Muscle of leg (tissue), 11 donors: Measurements from ENCODE around the gene DUSP9. TPM values are rescaled to one million over a fixed set of nuclear protein-coding genes. Genes with fewer than 3 reads are reported as not detected.

Source experiments
- DNase-seq: peaks from one replicate; pipeline ENCODE4 v3.0.0; 2013
- H3K27ac ChIP-seq: one replicate; pipeline ENCODE4 v1.5.1; 2013; ENCODE audit warnings: mild to moderate bottlenecking, low read length, control low read depth
- H3K27me3 ChIP-seq: one replicate; pipeline ENCODE4 v1.6.1; 2013; ENCODE audit warnings: low read length; ENCODE audit not compliant: control insufficient read depth, insufficient read depth
- H3K36me3 ChIP-seq: one replicate; pipeline ENCODE4 v1.6.1; 2013; ENCODE audit warnings: low read length; ENCODE audit not compliant: control insufficient read depth, insufficient read depth
- H3K4me1 ChIP-seq: one replicate; pipeline ENCODE4 v1.6.1; 2013; ENCODE audit warnings: low read length; ENCODE audit not compliant: control insufficient read depth, insufficient read depth
- H3K4me3 ChIP-seq: one replicate; pipeline ENCODE4 v1.5.1; 2013; ENCODE audit warnings: low read length, control low read depth
- H3K9me3 ChIP-seq: replicated peaks from 2 replicates; pipeline ENCODE4 v1.6.1; 2013; ENCODE audit warnings: low read depth, low read length; ENCODE audit not compliant: control insufficient read depth
- WGBS: methylation state at CpG from one replicate; pipeline ENCODE4 v1.1.5; 2013; ENCODE audit warnings: missing lambda C conversion rate; ENCODE audit not compliant: insufficient coverage; 5-methylcytosine and 5-hydroxymethylcytosine counted together
- polyA plus RNA-seq, 8 donors: library from polyadenylated mRNA; unstranded; fragments of 120-200 nt; gene quantifications; one replicate each; pipeline versions ENCODE4 v1.2.1 to v1.2.3, GENCODE V29; 2013; ENCODE audit warnings: inconsistent platforms in 1 of 8, low replicate concordance in 1 of 8; ENCODE audit not compliant: insufficient read length in 8 of 8, insufficient read depth in 1 of 8
- total RNA-seq: library from RNA; stranded (reverse); fragments of 120-200 nt; gene quantifications from one replicate; pipeline ENCODE4 v1.2.4, GENCODE V29; 2013

Gene DUSP9
- total and polyA plus RNA-seq, 9 donors: 0.11 to 0.89 (median 0.36) TPM; not detected in 1

DNA sequence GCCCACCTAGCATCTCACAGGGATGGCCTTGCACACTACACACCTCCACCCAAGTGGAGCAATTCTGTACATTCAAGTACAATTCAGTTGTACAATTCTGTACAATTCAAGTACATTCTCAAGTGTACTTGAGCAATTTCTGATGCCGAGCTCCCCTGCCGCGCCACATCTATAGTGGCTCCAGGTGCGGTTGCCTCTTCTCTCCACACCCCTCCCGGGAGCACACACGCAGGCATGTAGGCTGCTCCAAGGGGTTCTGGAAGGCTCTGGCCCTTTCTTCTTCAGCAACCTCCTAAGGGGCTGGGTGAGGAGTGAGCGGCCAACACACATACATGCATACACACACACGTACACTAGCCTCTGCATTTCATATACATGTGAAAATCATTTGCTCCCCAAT is 18.9 kb upstream of the DUSP9 start:
- H3K4me1 ChIP-seq: peaks cover 9% of the 10 kb centered on the region
- peaks cover 5% of the 10 kb centered on the region for H3K27me3 ChIP-seq
- H3K4me3 ChIP-seq: no peak overlapping the region
- no peak overlapping the region for H3K27ac ChIP-seq
- WGBS: 74% methylated on average over 6 of the region's 8 CpGs
- DNase-seq: no peak
- peaks cover 6% of the 10 kb centered on the region for H3K9me3 ChIP-seq
- H3K36me3 ChIP-seq: no peaks in the 10 kb centered on the region

DNA sequence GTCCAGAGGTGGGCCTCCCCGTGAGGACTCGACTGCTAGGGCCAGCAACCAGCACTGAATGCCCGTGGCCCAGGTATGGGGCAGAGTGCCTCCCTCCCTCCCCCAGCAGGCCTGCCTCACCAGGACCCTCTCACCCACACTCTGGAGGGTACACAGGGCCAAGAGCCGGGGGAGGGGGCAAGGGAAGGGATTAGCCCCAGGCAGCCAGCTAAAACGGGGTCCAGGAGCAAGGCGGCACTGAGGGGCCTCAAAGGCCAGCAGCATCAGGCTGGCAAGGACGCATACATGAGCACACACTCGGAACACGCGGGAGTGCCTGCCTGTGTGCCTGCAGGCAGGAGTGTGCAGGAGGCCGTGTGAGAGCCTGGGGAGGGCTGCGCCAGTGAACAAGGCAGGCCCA is 18.3 kb upstream of the DUSP9 start:
- WGBS: 82% methylated on average over 9 of the region's 12 CpGs
- Histone ChIP-seq H3K27ac (no peak overlapping the region), H3K4me3 (no peak overlapping the region), H3K36me3 (no peaks in the 10 kb centered on the region), H3K4me1 (peaks cover 9% of the 10 kb centered on the region), H3K27me3 (peaks cover 5% of the 10 kb centered on the region), H3K9me3 (peaks cover 6% of the 10 kb centered on the region)
- DNase-seq: no peak

DNA sequence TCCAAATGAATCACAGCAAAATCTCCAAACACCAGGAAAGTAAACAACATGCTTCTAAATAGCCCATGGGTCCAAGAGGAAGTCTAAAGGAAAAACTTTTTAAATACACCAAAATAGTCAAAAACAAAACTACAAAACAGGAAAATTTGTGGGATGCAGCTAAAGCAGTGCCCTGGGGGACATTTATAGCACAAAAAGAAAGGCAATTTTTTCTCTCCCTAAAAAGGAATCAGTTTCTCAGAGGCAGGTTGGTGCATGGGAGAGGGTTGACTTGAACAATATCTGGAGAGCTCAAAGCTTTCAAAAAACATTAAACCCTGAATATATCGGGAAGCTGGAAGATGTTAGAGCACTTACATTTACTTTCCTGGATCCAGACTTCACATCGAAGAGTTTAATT is 15.7 kb upstream of the DUSP9 start:
- no peak overlapping the region for H3K4me3 ChIP-seq
- no peak overlapping the region for H3K27ac ChIP-seq
- no peaks in the 10 kb centered on the region for H3K36me3 ChIP-seq
- H3K9me3 ChIP-seq: peaks cover 6% of the 10 kb centered on the region
- H3K27me3 ChIP-seq: peaks cover 3% of the 10 kb centered on the region
- no peak for DNase-seq
- peaks cover 20% of the 10 kb centered on the region for H3K4me1 ChIP-seq
- WGBS: 100% methylated on average over 1 of the region's 2 CpGs

DNA sequence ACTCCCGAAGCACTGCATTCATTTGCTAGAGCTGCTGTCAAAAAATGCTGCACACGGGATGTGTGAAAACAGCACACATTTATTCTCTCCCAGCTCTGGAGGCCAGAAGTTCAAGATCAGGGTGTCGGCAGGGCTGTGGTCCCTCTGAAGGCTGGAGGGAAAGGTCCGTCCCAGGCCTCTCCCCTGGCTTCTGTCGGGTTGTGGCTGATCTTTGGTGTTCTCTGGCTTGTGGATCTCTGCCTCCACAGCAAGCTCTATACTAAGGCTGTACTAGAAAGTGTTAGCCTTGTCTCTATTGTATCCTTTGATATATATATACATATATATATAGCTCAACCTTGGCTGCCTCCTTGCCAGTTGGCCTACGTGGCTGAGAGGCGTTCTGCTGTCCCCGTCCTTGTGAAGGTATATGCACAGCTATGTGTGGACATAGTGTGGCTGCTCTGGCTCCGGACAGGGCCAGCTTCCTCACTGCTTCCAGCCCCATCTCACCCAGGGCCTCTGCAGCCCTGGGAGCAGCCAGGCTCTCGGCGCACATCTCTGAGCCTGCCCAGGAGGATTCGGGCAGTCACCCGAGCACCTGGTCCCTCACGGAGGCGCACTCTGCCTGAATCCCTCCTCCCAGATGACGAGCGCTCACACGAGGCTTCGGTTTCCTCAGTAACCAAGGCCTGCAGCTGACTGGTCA is 15.0 kb upstream of the DUSP9 start:
- 80% methylated on average over 11 of the region's 19 CpGs for WGBS
- Histone ChIP-seq H3K9me3 (peaks cover 6% of the 10 kb centered on the region), H3K4me3 (no peak overlapping the region), H3K36me3 (no peaks in the 10 kb centered on the region), H3K27me3 (peaks cover 3% of the 10 kb centered on the region), H3K27ac (no peak overlapping the region), H3K4me1 (peaks cover 20% of the 10 kb centered on the region)
- no peak for DNase-seq

DNA sequence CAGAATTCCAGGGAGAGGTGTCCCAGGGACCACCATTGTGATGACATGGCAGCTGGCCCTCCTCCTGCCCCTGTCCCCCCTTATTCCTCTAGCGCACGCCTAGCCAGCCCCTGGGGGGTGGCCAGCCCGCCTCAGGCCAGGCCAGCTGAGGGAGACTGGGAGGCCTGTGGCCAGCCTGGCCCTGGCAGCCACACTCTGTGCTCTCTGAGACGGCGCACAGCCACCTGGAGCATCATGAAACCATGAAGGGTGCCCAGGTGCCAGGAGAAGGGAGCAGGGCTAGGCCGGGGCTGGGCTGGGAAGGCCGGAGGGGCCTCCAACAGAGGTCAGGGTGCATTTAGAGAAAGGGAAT is 14.4 kb upstream of the DUSP9 start:
- Histone ChIP-seq H3K4me1 (peaks cover 17% of the 10 kb centered on the region), H3K27me3 (peaks cover 4% of the 10 kb centered on the region), H3K36me3 (no peaks in the 10 kb centered on the region), H3K27ac (no peak overlapping the region), H3K9me3 (peaks cover 6% of the 10 kb centered on the region), H3K4me3 (no peak overlapping the region)
- WGBS: 94% methylated on average over 4 of the region's 7 CpGs
- no peak for DNase-seq

DNA sequence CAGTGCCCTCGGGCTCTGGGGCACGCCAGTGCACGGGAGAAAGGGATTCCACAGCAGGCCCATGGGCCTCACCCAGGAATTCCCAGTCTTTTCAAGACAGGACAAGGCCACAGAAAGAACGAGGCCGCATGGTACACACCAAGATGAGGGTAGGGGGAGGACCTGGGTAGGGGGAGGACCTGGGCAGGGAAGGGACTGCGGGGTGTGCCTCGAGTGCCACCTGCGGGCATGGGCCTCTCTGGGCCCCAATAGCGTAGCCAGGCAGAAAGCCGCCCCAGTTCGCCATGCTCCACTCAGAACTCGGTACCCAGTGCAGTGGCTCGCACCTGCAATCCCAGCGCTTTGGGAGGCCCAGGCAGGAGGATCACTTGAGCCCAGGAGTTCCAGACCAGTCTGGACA is 14.0 kb upstream of the DUSP9 start:
- Histone ChIP-seq H3K27me3 (peaks cover 8% of the 10 kb centered on the region), H3K4me1 (peaks cover 13% of the 10 kb centered on the region), H3K9me3 (peaks cover 6% of the 10 kb centered on the region), H3K36me3 (no peaks in the 10 kb centered on the region), H3K4me3 (no peak overlapping the region), H3K27ac (no peak overlapping the region)
- no peak for DNase-seq
- WGBS: 88% methylated on average over 14 of the region's 14 CpGs

DNA sequence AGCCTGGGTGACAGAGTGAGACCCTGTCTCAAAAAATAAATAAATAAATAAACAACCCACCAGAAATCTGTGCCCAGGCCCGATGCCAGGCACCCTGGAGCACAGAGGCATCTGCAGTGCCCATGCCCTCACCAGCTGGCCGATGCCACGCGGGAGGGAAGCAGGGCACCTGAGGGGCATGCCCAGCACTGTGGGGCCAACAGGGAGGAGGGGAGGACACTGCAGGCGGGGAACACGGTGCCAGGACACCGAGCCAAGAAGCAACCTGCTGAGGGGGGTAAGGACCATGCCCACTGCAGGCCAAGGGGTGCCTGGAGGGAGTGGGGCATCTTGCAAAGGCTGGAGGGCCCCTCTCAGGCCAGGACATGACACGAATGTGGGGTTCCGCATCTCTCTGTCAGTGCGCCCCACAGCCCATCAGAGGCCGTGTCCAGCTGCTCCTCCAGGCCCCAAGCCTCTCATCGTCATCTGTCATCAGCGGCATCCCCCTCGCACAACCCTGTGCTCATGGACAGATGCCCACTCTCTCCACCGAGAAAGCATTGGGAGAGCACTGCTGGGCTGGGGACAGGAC is 13.3 kb upstream of the DUSP9 start:
- no peak for DNase-seq
- Histone ChIP-seq H3K4me3 (no peak overlapping the region), H3K4me1 (peaks cover 11% of the 10 kb centered on the region), H3K27ac (no peak overlapping the region), H3K9me3 (peaks cover 6% of the 10 kb centered on the region), H3K27me3 (peaks cover 9% of the 10 kb centered on the region), H3K36me3 (no peaks in the 10 kb centered on the region)
- 86% methylated on average over 15 of the region's 15 CpGs for WGBS

DNA sequence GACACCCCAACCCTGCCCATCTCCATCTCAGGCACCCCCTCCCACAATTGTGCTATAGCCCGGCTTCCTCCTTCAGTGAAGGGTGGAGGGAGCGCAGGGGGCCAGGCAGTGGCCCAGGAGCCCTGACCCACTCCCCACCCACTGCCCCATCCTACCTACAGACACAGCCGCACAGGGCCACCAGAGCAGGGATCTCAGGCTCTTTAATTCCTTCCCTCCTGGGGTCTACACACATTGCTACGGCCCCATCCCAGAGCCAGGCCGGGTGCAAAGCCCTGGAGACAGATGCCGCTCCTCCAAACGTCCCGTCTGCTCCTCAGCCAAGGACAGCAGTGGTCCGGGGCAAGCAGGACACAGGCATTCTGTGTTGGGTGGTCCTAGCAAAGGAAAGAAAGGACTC is 12.8 kb upstream of the DUSP9 start:
- Histone ChIP-seq H3K4me3 (no peak overlapping the region), H3K4me1 (peaks cover 11% of the 10 kb centered on the region), H3K27ac (no peak overlapping the region), H3K36me3 (no peaks in the 10 kb centered on the region), H3K9me3 (peaks cover 6% of the 10 kb centered on the region), H3K27me3 (peaks cover 14% of the 10 kb centered on the region)
- DNase-seq: no peak
- 63% methylated on average over 8 of the region's 9 CpGs for WGBS

DNA sequence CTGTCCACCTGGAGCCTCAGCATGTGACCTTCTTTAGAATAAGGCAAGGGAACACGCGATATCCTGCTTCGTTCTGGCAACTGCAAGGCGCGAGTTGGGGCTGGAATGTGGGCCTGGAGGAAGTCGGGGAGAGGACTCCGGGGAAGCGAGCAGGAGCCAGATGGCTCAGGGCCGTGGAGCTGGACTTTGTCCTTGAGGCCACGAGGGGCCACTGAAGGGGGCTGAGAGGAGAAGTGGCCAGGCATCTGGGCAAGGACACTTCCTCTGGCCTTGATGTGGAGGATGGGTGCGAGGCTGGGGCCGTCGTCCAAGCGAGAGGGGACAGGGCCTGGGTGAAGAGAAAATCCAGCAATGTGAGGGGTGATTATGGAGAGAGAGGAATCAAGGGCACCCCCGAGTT is 12.2 kb upstream of the DUSP9 start:
- Histone ChIP-seq H3K36me3 (no peaks in the 10 kb centered on the region), H3K9me3 (peaks cover 6% of the 10 kb centered on the region), H3K27me3 (peaks cover 19% of the 10 kb centered on the region), H3K4me1 (peaks cover 11% of the 10 kb centered on the region), H3K27ac (no peak overlapping the region), H3K4me3 (no peak overlapping the region)
- peak; percentile 79 for DNase-seq
- WGBS: 43% methylated on average over 14 of the region's 15 CpGs

DNA sequence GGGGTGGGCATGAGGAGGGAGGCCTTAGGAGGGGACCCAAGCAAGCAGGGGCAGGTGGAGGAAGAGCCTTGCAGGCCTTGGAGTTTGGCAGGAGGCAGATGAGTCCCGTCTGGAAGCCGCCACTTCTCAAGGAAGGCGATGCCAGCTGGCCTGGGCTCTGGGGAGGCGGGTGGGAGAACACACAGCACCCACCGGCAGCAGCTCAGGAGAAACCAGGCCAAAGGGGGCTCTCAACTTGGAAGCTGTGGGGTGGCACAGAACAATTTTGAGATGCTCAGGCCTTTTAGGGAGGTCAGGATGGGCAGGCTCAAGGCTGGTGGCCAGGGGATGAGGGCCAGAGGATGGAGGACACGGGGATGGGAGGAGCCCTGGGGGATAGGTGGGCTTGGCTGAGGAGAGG is 11.6 kb upstream of the DUSP9 start:
- DNase-seq: no peak
- WGBS: 76% methylated on average over 6 of the region's 6 CpGs
- no peak overlapping the region for H3K27ac ChIP-seq
- H3K36me3 ChIP-seq: no peaks in the 10 kb centered on the region
- H3K4me3 ChIP-seq: no peak overlapping the region
- peaks cover 6% of the 10 kb centered on the region for H3K9me3 ChIP-seq
- H3K4me1 ChIP-seq: peaks cover 14% of the 10 kb centered on the region
- peaks cover 19% of the 10 kb centered on the region for H3K27me3 ChIP-seq
